ENCODE data around the gene SDC3. TPM values are rescaled to one million over a fixed set of nuclear protein-coding genes. Genes with fewer than 3 reads are reported as not detected.

SDC3 gene
- total RNA-seq, 1 donor from 2014 or later, result 36.4 TPM

GRCh38 chr1:30823627-30823968 is 85.0 kb downstream of the SDC3 start:
- no peaks in the 10 kb centered on the region for H3K36me3 ChIP-seq (ENCODE audit: control insufficient read depth, insufficient read depth, low read length)
- no peak overlapping the region for H3K4me3 ChIP-seq (ENCODE audit: low read depth, low read length)
- H3K27me3 ChIP-seq (ENCODE audit: control insufficient read depth, insufficient read depth, low read length), result no peaks in the 10 kb centered on the region
- no peak for DNase-seq (ENCODE audit: low read depth)
- TF ChIP-seq, protein P1, sequence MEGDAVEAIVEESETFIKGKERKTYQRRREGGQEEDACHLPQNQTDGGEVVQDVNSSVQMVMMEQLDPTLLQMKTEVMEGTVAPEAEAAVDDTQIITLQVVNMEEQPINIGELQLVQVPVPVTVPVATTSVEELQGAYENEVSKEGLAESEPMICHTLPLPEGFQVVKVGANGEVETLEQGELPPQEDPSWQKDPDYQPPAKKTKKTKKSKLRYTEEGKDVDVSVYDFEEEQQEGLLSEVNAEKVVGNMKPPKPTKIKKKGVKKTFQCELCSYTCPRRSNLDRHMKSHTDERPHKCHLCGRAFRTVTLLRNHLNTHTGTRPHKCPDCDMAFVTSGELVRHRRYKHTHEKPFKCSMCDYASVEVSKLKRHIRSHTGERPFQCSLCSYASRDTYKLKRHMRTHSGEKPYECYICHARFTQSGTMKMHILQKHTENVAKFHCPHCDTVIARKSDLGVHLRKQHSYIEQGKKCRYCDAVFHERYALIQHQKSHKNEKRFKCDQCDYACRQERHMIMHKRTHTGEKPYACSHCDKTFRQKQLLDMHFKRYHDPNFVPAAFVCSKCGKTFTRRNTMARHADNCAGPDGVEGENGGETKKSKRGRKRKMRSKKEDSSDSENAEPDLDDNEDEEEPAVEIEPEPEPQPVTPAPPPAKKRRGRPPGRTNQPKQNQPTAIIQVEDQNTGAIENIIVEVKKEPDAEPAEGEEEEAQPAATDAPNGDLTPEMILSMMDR (IDR thresholded peaks at IDR 0.05; ENCODE audit: insufficient read depth, low read length, poor library complexity, severe bottlenecking), result no peak

DNA sequence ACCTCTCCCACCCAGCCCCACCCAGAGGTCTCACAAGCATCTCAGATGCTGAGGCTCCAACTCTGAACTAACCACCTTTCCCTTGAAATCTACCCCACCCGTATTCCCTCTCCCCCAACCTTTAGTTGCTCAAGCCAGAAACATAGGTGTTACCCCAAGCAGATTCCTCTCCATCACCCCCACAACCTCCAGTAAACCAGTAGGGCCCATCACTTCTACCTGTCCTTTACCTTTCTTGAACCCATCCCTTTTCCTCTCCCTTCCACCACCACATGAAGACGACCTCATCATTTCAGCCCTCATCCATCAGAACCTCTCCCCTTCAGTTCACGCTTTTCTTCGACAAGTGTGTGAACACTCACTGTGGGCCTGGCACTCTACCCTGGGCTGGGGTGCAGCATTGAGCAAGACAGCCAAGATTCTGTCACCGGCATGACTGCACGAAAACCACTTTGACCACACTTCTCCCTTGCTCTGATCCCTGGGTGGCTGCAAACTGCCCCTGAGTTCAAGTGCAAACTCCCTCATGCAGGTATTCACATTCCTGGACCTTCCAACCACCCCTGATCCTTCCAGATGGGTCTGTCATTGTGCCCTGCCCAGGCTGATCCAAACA is 85.5 kb downstream of the SDC3 start:
- H3K4me3 ChIP-seq (ENCODE audit: low read depth, low read length), result no peak overlapping the region
- H3K27me3 ChIP-seq (ENCODE audit: control insufficient read depth, insufficient read depth, low read length), result no peaks in the 10 kb centered on the region
- TF ChIP-seq, protein P1 (IDR thresholded peaks at IDR 0.05; ENCODE audit: insufficient read depth, low read length, poor library complexity, severe bottlenecking), result no peak
- no peak for DNase-seq (ENCODE audit: low read depth)
- H3K36me3 ChIP-seq (ENCODE audit: control insufficient read depth, insufficient read depth, low read length), result no peaks in the 10 kb centered on the region

- Histone ChIP-seq H3K36me3 (ENCODE audit: control insufficient read depth, insufficient read depth, low read length) (no peaks in the 10 kb centered on the region), H3K4me3 (ENCODE audit: low read depth, low read length) (no peak overlapping the region), H3K27me3 (ENCODE audit: control insufficient read depth, insufficient read depth, low read length) (no peaks in the 10 kb centered on the region)
- TF ChIP-seq, protein P1 (IDR thresholded peaks at IDR 0.05; ENCODE audit: insufficient read depth, low read length, poor library complexity, severe bottlenecking), result no peak
- no peak for DNase-seq (ENCODE audit: low read depth)
Measured at GRCh38 chr1:30822006-30822405, 86.6 kb downstream of the SDC3 start.

DNA sequence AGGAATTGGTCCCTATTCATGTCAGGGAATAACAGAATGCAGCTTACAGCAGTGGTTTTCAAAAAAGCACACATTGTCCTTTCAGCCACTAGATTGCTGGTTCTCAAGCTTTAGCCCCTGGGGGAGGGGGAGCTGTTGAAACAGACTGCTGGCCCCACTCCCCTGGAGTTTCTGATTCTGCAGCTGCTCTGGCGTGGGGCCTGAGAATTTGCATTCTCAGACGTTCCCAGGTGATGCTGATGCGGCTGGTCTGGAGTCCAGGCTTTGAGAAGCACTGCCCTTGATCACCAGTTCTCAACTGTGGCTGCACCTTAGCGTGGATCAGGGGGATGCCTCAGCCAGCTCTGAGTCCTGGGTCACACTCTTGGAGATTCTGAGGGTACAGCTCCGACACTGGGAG is 88.3 kb downstream of the SDC3 start:
- Histone ChIP-seq H3K36me3 (ENCODE audit: control insufficient read depth, insufficient read depth, low read length) (no peaks in the 10 kb centered on the region), H3K27me3 (ENCODE audit: control insufficient read depth, insufficient read depth, low read length) (no peaks in the 10 kb centered on the region), H3K4me3 (ENCODE audit: low read depth, low read length) (no peak overlapping the region)
- no peak for DNase-seq (ENCODE audit: low read depth)
- TF ChIP-seq, protein P1 (IDR thresholded peaks at IDR 0.05; ENCODE audit: insufficient read depth, low read length, poor library complexity, severe bottlenecking), result no peak

Other genes with a start within 250 kb of the SDC3 start
- 0.04 TPM in 1 of 2 replicates, not detected in the other for gene MATN1, start 185.2 kb downstream of the SDC3 start, total RNA-seq
- gene LAPTM5, start 151.0 kb downstream of the SDC3 start, total RNA-seq, result 2.6 and 3.1 TPM in 2 replicates
- gene PUM1, start 157.0 kb upstream of the SDC3 start, total RNA-seq, result 78.1 and 94.3 TPM in 2 replicates

All from kidney epithelial cell (primary cell).